Adipose tissue (tissue), 3 donors: ENCODE data around the gene BCL10. TPM values are rescaled to one million over a fixed set of nuclear protein-coding genes. Genes with fewer than 3 reads are reported as not detected.
A peak's percentile ranks its signal among the peaks of the same experiment; 100 is the strongest.
"Not testable (repeated sequence)": the region's sequence is repeated elsewhere in the genome, so short reads cannot be mapped to it uniquely, and the experiment has no call there.

Source experiments
- H3K27ac ChIP-seq: one replicate; pipeline ENCODE4 v1.5.1; 2013; ENCODE audit warnings: low read depth, low read length
- WGBS, 3 donors: extraction: QIAGEN DNeasy Blood & Tissue Kit; methylation state at CpG; one replicate each; pipeline ENCODE4 v1.1.7; 2013; 5-methylcytosine and 5-hydroxymethylcytosine counted together
- polyA plus RNA-seq, 3 donors: library from polyadenylated mRNA; stranded (reverse); fragments of 200-250 nt; gene quantifications; one replicate each; pipeline ENCODE4 v1.2.3, GENCODE V29; 2013
- donor health status: healthy with polysubstance abuse.
- donor health status: Bipolar disorder and iron deficiency.
- donor health status: healthy.

Gene BCL10
- polyA plus RNA-seq, 3 donors = 4.1 to 10.7 (median 7.9) TPM

GRCh38 chr1:85276978-85277639 is 677 bp upstream of the BCL10 start:
- H3K27ac ChIP-seq = no peak overlapping the region
- 55 to 65% (median 64%) methylated on average over 11 of the region's 11 CpGs for WGBS, 3 donors

GRCh38 chr1:85275701-85276214 is 674 bp downstream of the BCL10 start:
- peak overlapping the region; percentile 80 for H3K27ac ChIP-seq
- 1 to 2% (median 1%) methylated on average over 13 of the region's 13 CpGs for WGBS, 3 donors

DNA sequence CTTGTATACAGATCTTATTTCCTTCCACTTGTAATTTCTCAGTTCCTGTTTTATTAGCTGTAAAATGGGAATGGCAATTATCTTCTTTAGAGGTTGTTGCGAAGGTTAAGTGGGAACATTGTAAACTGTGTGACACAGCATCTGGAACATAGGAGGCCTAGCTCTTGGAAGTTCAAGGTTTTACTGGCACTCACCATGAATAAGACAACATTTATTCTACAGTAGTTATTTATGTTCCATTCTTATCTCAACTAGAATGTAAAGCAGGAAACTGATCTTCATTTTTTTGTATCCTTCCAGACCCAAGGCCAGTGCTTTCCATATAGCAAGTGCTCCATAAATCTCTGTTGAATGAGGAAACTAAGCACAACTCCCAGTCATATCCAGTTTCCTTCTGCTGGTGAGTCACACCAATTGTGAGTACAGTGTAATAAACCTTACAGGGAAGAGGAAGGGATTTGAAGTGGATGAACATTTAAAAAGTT is 1.4 kb downstream of the BCL10 start:
- H3K27ac ChIP-seq = no peak overlapping the region
- 29 to 69% (median 60%) methylated on average over 1 of the region's 1 CpG for WGBS, 3 donors

- H3K27ac ChIP-seq = no peak overlapping the region
Observed at GRCh38 chr1:85273397-85273796, 3.0 kb downstream of the BCL10 start.

- H3K27ac ChIP-seq = no peak overlapping the region
- WGBS, 3 donors = 80 to 96% (median 92%) methylated on average over 5 of the region's 5 CpGs
Observed at GRCh38 chr1:85268801-85269585, 7.4 kb downstream of the BCL10 start.

GRCh38 chr1:85267313-85267712 is 9.1 kb downstream of the BCL10 start:
- no peak overlapping the region for H3K27ac ChIP-seq

GRCh38 chr1:85264150-85264549 is 12.3 kb downstream of the BCL10 start:
- 50 to 96% (median 93%) methylated on average over 2 of the region's 2 CpGs for WGBS, 3 donors

More at GRCh38 chr1:85267313-85267712, 9.1 kb downstream of the BCL10 start:
- WGBS, 3 donors = 52 to 95% (median 72%) methylated on average over 2 of the region's 2 CpGs

DNA sequence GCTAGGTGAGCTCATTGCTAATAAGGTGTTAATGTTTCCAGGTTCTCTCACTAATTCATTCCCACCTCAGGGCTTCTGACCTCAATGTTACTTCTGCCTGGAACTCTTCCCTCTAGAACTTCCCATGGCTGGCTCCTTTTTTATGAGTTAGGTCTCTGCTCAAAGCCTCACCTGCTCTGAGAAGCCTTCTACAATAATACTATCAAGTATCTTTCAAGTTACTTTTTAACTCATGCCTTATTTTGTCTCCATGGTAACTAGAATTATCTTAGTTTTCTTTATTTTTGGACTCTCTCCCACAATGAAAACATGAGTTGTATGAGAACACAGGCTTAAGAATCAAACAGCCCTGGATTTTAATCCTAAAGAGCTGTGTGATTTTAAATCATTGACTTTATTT is 13.4 kb downstream of the BCL10 start:
- no peak overlapping the region for H3K27ac ChIP-seq

More at GRCh38 chr1:85264150-85264549, 12.3 kb downstream of the BCL10 start:
- no peak overlapping the region for H3K27ac ChIP-seq

DNA sequence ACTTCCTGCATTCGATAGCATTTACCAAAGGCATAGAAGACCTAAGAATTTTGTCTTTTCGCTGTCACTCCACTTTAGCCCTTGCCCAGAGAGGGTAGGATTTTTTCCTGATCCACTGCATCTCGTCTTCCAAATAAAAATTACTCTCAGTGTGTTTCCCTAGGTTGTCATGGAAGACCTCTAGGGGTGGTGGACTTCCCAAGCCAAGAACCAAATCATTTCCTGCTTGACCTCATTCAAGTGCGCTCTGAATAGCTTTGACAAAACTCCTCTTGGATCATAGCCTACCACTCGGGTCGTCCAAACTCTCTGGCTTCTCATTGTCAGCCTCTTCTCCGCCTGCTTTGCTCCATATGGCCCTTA is 16.5 kb downstream of the BCL10 start:
- no peak overlapping the region for H3K27ac ChIP-seq
- 21 to 31% (median 29%) methylated on average over 7 of the region's 7 CpGs for WGBS, 3 donors

- no peak within 1 kb of the TSS for H3K27ac ChIP-seq
- WGBS, 3 donors = 0 to 1% (median 0%) methylated on average over 64 to 65 of the region's 65 CpGs
Observed at GRCh38 chr1:85259118-85259911, 17.1 kb downstream of the BCL10 start, which contains the start of gene C1orf52. TSS of gene C1orf52 (minus strand) at chr1:85259662. CDS start at chr1:85259633, 29 bp downstream.

DNA sequence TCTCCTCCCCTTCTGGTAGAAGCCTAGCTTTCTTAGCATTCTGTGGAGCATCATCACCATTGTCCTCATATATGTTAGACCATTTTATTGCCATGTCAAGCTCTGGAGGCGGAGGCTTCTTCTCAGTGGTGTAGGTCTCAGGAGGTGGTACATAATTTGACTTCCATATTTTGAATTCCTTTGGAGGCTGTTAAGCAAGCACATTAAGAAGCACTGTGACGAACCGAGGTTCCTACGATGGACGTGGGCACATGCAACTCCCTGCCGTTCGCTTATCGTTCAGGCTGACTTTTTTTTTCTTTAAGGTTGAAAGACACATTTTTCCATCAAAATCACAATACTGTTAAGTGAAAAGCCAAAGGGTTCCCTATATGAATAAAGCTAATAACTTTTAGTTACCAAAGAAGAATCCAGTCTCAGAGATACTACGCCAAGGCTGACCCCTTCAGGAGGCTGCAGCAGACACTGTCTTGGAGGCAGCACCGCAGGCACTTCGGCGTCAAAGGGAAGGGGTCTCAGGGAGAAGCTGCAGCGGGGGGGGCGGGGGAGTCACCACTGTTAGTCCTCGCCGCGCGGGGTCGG is 17.8 kb downstream of the BCL10 start:
- 3 to 9% (median 5%) methylated on average over 18 to 19 of the region's 19 CpGs for WGBS, 3 donors
- H3K27ac ChIP-seq = no peak overlapping the region

- H3K27ac ChIP-seq = not testable (repeated sequence)
- WGBS, 3 donors = 75 to 97% (median 97%) methylated on average over 3 of the region's 3 CpGs
Observed at GRCh38 chr1:85249042-85249441, 27.4 kb downstream of the BCL10 start.

- no peak overlapping the region for H3K27ac ChIP-seq
- 50 to 83% (median 67%) methylated on average over 1 of the region's 1 CpG for WGBS, 3 donors
Observed at GRCh38 chr1:85245891-85246290, 30.5 kb downstream of the BCL10 start.

GRCh38 chr1:85245456-85245855 is 31.0 kb downstream of the BCL10 start:
- no peak overlapping the region for H3K27ac ChIP-seq
- WGBS, 3 donors = 44 to 76% (median 65%) methylated on average over 1 of the region's 1 CpG

DNA sequence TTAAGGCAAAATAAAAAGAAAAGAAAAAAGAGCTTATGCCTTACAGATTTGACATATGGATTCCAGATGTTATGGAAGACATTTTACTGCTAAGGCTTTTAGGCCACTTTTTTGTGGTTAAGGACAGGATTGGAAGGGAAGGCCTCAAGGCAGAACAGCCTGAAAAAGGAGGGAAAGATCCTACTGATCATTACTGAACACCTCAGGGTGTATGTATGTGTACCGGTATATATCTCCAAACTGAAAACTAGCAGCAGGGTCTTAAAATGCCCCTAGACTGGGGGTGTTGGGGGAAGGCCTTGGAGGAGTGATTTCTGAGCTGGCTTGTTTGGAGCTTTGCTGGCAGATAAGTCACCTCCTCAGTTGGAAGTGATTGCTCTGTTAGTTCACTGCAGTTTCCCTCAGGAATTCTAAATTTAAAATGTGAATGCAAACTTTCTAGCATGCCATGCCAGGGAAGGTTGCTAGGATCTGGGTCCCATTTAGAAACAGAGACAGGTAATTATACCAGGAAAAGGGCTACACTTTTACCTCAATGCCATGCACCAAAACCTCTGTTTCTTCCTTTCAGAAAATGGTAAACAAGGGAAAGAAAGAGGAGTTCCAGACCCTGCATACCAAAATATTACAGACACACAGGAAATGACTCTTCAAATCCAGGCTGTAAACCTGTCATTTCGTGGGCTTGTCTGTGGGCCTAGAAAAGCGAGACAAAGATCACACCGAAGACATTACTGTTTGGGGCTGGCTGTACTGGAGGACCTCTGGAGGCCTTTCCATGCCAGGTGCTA is 32.0 kb downstream of the BCL10 start:
- H3K27ac ChIP-seq = no peak overlapping the region
- 33 to 65% (median 43%) methylated on average over 4 of the region's 4 CpGs for WGBS, 3 donors

DNA sequence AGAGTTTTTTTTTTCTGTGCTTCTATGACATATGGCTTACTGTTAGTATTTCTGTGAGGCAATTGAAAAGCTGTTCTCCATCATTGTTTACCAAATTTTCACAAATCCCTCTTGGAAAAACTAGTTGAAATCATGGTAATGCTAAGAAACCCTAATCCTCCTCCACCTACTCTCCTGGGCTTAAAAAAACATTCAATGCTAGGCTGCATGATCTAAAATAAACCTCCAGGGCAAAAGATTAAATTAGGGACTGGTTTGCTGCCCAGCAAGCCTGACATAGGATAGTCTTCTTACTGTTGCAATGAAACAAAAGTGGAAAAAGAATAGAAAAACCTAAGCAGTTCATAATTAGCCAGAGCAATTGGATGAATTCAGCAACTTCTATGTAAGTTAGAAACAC is 33.1 kb downstream of the BCL10 start:
- H3K27ac ChIP-seq = no peak overlapping the region

- H3K27ac ChIP-seq = no peak overlapping the region
- 5 to 10% (median 8%) methylated on average over 1 of the region's 1 CpG for WGBS, 3 donors
Observed at GRCh38 chr1:85240643-85241042, 35.8 kb downstream of the BCL10 start.

DNA sequence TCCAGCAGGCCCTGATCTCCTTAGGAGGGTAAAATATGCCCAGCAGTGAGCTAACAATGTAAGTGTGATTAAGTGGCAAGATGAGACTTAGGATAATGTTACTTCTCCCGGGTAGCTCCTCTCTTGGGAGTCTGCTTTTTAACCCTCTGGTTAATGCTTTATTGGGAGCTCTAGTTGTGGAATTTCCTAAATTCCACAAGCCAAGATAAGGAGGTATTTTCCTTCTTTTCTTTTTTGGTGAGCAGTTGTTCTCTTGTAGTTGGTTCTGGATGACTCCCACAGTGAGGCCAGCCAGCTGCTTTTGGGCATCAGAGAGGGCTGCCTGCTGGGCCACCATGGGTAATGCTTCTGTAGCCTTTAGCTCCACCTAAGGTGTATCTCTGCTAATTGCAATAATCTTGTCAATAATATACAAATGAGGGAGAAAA is 36.2 kb downstream of the BCL10 start:
- 24 to 46% (median 39%) methylated on average over 1 of the region's 1 CpG for WGBS, 3 donors
- no peak overlapping the region for H3K27ac ChIP-seq
